Epithelial cell of proximal tubule (primary cell): ENCODE measurements around the gene MEOX1. TPM values are rescaled to one million over a fixed set of nuclear protein-coding genes. Genes with fewer than 3 reads are reported as not detected.

Source experiments
- DNase-seq: peaks from one replicate; pipeline ENCODE4 v3.0.0-alpha.2; 2011; ENCODE audit warnings: low read depth
- H3K4me3 ChIP-seq: 2 replicates; pipeline ENCODE4 v1.5.1; 2011; ENCODE audit warnings: low read depth, mild to moderate bottlenecking, low read length
- total RNA-seq: library from RNA; depleted of rRNA; stranded (reverse); fragments of >200 nt; gene quantifications from 2 replicates; pipeline ENCODE4 v1.2.3, GENCODE V29; 2015
- TF ChIP-seq, protein P1 (sequence below): conservative IDR thresholded peaks from 2 replicates; pipeline ENCODE4 v1.5.1; 2012; ENCODE audit warnings: low read depth, mild to moderate bottlenecking, low read length

The MEOX1 gene
- total RNA-seq, 1 donor from 2014 or later: not detected

GRCh38 chr17:43665084-43665936 lies 3.6 kb upstream of the MEOX1 start:
- H3K4me3 ChIP-seq: no peak overlapping the region
- TF ChIP-seq, protein P1, sequence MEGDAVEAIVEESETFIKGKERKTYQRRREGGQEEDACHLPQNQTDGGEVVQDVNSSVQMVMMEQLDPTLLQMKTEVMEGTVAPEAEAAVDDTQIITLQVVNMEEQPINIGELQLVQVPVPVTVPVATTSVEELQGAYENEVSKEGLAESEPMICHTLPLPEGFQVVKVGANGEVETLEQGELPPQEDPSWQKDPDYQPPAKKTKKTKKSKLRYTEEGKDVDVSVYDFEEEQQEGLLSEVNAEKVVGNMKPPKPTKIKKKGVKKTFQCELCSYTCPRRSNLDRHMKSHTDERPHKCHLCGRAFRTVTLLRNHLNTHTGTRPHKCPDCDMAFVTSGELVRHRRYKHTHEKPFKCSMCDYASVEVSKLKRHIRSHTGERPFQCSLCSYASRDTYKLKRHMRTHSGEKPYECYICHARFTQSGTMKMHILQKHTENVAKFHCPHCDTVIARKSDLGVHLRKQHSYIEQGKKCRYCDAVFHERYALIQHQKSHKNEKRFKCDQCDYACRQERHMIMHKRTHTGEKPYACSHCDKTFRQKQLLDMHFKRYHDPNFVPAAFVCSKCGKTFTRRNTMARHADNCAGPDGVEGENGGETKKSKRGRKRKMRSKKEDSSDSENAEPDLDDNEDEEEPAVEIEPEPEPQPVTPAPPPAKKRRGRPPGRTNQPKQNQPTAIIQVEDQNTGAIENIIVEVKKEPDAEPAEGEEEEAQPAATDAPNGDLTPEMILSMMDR: no peak
- no peak for DNase-seq

GRCh38 chr17:43664096-43664495 lies 2.4 kb upstream of the MEOX1 start:
- no peak overlapping the region for H3K4me3 ChIP-seq
- TF ChIP-seq, protein P1: no peak
- no peak for DNase-seq

- DNase-seq: no peak
- no peak overlapping the region for H3K4me3 ChIP-seq
- TF ChIP-seq, protein P1: no peak
Observed at GRCh38 chr17:43663383-43663782, 1.7 kb upstream of the MEOX1 start.

- TF ChIP-seq, protein P1: no peak
- DNase-seq: no peak
- no peak overlapping the region for H3K4me3 ChIP-seq
Observed at GRCh38 chr17:43662413-43663141, 855 bp upstream of the MEOX1 start.

DNA sequence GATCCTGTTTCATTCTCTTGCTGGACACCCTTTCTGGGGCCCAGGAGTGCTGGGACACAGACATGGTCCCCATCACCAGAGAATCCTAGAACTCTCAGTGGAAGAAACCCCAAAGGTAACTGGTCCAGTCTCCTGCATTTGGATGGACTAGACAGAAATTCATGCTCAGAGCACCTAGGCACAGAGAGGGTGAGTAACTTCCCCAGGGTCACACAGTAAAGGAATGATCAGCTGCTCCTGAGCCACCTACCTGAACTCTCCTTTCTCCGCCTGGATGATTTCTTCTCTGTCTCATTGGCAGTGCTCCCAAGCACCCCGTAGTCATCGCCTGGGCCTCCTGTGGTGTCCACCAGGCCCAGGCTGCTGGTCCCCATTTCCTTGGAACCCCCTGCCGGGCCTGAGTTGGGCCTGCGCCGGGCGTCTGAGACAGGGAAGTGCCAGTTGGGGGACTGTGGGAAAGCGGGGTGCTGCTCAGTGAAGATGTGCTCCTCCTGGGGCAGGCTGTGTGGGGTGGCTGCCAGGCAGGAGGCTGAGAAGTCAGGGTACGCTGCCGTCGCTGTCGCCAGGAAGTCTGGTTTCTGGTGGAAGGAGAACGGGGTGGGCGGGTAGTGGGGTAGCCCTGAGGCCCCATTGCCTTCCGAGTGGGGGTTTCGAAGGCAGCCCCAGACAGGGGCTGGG lies 767 bp downstream of the MEOX1 start:
- TF ChIP-seq, protein P1: no peak
- DNase-seq: no peak
- no peak overlapping the region for H3K4me3 ChIP-seq

GRCh38 chr17:43659823-43660617 lies 1.7 kb downstream of the MEOX1 start:
- TF ChIP-seq, protein P1: no peak
- no peak overlapping the region for H3K4me3 ChIP-seq
- no peak for DNase-seq
